GM12873 (cell line): ENCODE data around the gene UGT1A4.

ENCODE experiments used
- CTCF ChIP-seq: IDR thresholded peaks from 2 replicates; pipeline ENCODE4 v1.5.1; 2012; ENCODE audit warnings: low read depth, mild to moderate bottlenecking, moderate library complexity, low read length, control low read depth; ENCODE audit not compliant: insufficient read depth; ENCODE audit errors: missing control alignments

UGT1A4 gene

GRCh38 chr2:233718552-233718951 is at the start of gene UGT1A4:
Gene UGT1A4 (plus strand): TSS chr2:233718736. CDS start chr2:233718821, 85 bp downstream.
- TF ChIP-seq CTCF = no peak

GRCh38 chr2:233671290-233672161 is 47.0 kb upstream of the UGT1A4 start, which contains the start of gene UGT1A9:
Gene UGT1A9 (plus strand): TSS chr2:233671898. CDS start chr2:233671935, 37 bp downstream.
- no peak for TF ChIP-seq CTCF

GRCh38 chr2:233672886-233673285 is 45.6 kb upstream of the UGT1A4 start:
- TF ChIP-seq CTCF = no peak

GRCh38 chr2:233673896-233674295 is 44.6 kb upstream of the UGT1A4 start:
- TF ChIP-seq CTCF = no peak

- peak; percentile 8 for TF ChIP-seq CTCF
These were observed 44.2 kb upstream of the UGT1A4 start for GRCh38 chr2:233674314-233674713.

- no peak for TF ChIP-seq CTCF
These were observed 43.5 kb upstream of the UGT1A4 start for GRCh38 chr2:233674995-233675394.

- no peak for TF ChIP-seq CTCF
These were observed 42.5 kb upstream of the UGT1A4 start for GRCh38 chr2:233676046-233676445.
